ENCODE data around the gene PPP1R3D. TPM values are rescaled to one million over a fixed set of nuclear protein-coding genes. Genes with fewer than 3 reads are reported as not detected.

PPP1R3D gene
- total RNA-seq, 2 donors from 2014 or later, result 6.0 to 6.3 TPM

GRCh38 chr20:59972037-59972801 lies 32.1 kb upstream of the PPP1R3D start:
- intact Hi-C loops (cut with DNase I), result no loop called here
- DNase-seq, result no peak
- no peaks in the 10 kb centered on the region for H3K36me3 ChIP-seq (replicated peaks in 1 of 2; ENCODE audit: insufficient read depth in 1 of 2, low read depth in 2 of 2)
- H3K4me1 ChIP-seq, result no peaks in the 10 kb centered on the region
- H3K4me3 ChIP-seq, result no peak overlapping the region
- no peak for TF ChIP-seq POLR2A (IDR thresholded peaks at IDR 0.05)
- TF ChIP-seq, protein P1, sequence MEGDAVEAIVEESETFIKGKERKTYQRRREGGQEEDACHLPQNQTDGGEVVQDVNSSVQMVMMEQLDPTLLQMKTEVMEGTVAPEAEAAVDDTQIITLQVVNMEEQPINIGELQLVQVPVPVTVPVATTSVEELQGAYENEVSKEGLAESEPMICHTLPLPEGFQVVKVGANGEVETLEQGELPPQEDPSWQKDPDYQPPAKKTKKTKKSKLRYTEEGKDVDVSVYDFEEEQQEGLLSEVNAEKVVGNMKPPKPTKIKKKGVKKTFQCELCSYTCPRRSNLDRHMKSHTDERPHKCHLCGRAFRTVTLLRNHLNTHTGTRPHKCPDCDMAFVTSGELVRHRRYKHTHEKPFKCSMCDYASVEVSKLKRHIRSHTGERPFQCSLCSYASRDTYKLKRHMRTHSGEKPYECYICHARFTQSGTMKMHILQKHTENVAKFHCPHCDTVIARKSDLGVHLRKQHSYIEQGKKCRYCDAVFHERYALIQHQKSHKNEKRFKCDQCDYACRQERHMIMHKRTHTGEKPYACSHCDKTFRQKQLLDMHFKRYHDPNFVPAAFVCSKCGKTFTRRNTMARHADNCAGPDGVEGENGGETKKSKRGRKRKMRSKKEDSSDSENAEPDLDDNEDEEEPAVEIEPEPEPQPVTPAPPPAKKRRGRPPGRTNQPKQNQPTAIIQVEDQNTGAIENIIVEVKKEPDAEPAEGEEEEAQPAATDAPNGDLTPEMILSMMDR (IDR thresholded peaks at IDR 0.05), result no peak
- WGBS, 2 donors, result 80 to 83% methylated on average over 12 of the region's 12 CpGs
- no peak for ATAC-seq
- no peaks in the 10 kb centered on the region for H3K9me3 ChIP-seq
- H3K27ac ChIP-seq, result no peak overlapping the region
- H3K27me3 ChIP-seq, result no peaks in the 10 kb centered on the region

GRCh38 chr20:59971428-59971827 lies 31.3 kb upstream of the PPP1R3D start:
- ATAC-seq, result no peak
- TF ChIP-seq POLR2A (IDR thresholded peaks at IDR 0.05), result no peak
- DNase-seq, result no peak
- Histone ChIP-seq H3K4me1 (no peaks in the 10 kb centered on the region), H3K4me3 (no peak overlapping the region), H3K36me3 (replicated peaks in 1 of 2; ENCODE audit: insufficient read depth in 1 of 2, low read depth in 2 of 2) (no peaks in the 10 kb centered on the region), H3K27ac (no peak overlapping the region), H3K9me3 (no peaks in the 10 kb centered on the region), H3K27me3 (no peaks in the 10 kb centered on the region)
- WGBS, 2 donors, result 96 to 97% methylated on average over 1 of the region's 1 CpG
- intact Hi-C loops (cut with DNase I), result no loop called here

- Histone ChIP-seq H3K9me3 (no peaks in the 10 kb centered on the region), H3K4me1 (no peaks in the 10 kb centered on the region), H3K36me3 (replicated peaks in 1 of 2; ENCODE audit: insufficient read depth in 1 of 2, low read depth in 2 of 2) (no peaks in the 10 kb centered on the region), H3K4me3 (no peak overlapping the region), H3K27me3 (no peaks in the 10 kb centered on the region), H3K27ac (no peak overlapping the region)
- WGBS, 2 donors, result 82 to 84% methylated on average over 3 of the region's 3 CpGs
- intact Hi-C loops (cut with DNase I), result no loop called here
- DNase-seq (no peak), ATAC-seq (no peak)
- TF ChIP-seq, protein P1 (IDR thresholded peaks at IDR 0.05), result no peak
- TF ChIP-seq POLR2A (IDR thresholded peaks at IDR 0.05), result no peak
Observed at GRCh38 chr20:59966428-59966827, 26.3 kb upstream of the PPP1R3D start.

GRCh38 chr20:59962155-59962554 lies 22.1 kb upstream of the PPP1R3D start:
- Histone ChIP-seq H3K36me3 (replicated peaks in 1 of 2; ENCODE audit: insufficient read depth in 1 of 2, low read depth in 2 of 2) (no peaks in the 10 kb centered on the region), H3K9me3 (no peaks in the 10 kb centered on the region), H3K4me3 (no peak overlapping the region), H3K27ac (no peak overlapping the region), H3K27me3 (no peaks in the 10 kb centered on the region), H3K4me1 (peaks cover 9% of the 10 kb centered on the region)
- intact Hi-C loops (cut with DNase I), result no loop called here
- WGBS, 2 donors, result 81 to 83% methylated on average over 6 of the region's 6 CpGs
- no peak for ATAC-seq
- no peak for DNase-seq
- TF ChIP-seq, protein P1 (IDR thresholded peaks at IDR 0.05), result no peak
- no peak for TF ChIP-seq POLR2A (IDR thresholded peaks at IDR 0.05)

- Histone ChIP-seq H3K4me3 (no peak overlapping the region), H3K9me3 (no peaks in the 10 kb centered on the region), H3K27ac (no peak overlapping the region), H3K36me3 (replicated peaks in 1 of 2; ENCODE audit: insufficient read depth in 1 of 2, low read depth in 2 of 2) (no peaks in the 10 kb centered on the region), H3K27me3 (no peaks in the 10 kb centered on the region), H3K4me1 (peaks cover 11% of the 10 kb centered on the region)
- no peak for ATAC-seq
- DNase-seq, result no peak
- WGBS, 2 donors, result 58 to 65% methylated on average over 2 of the region's 2 CpGs
- intact Hi-C loops (cut with DNase I), result no loop called here
- no peak for TF ChIP-seq POLR2A (IDR thresholded peaks at IDR 0.05)
Observed at GRCh38 chr20:59961423-59961822, 21.3 kb upstream of the PPP1R3D start.

GRCh38 chr20:59958626-59959025 lies 18.5 kb upstream of the PPP1R3D start:
- Histone ChIP-seq H3K27ac (no peak overlapping the region), H3K36me3 (replicated peaks in 1 of 2; ENCODE audit: insufficient read depth in 1 of 2, low read depth in 2 of 2) (no peaks in the 10 kb centered on the region), H3K4me1 (peaks cover 11% of the 10 kb centered on the region), H3K9me3 (no peaks in the 10 kb centered on the region), H3K4me3 (no peak overlapping the region), H3K27me3 (no peaks in the 10 kb centered on the region)
- DNase-seq (no peak), ATAC-seq (no peak)
- TF ChIP-seq POLR2A (IDR thresholded peaks at IDR 0.05), result no peak
- TF ChIP-seq, protein P1 (IDR thresholded peaks at IDR 0.05), result no peak
- WGBS, 2 donors, result 89 to 96% methylated on average over 4 of the region's 4 CpGs
- intact Hi-C loops (cut with DNase I), result no loop called here
